ENCODE measurements around the gene ISLR.

- TF ChIP-seq, protein P1, sequence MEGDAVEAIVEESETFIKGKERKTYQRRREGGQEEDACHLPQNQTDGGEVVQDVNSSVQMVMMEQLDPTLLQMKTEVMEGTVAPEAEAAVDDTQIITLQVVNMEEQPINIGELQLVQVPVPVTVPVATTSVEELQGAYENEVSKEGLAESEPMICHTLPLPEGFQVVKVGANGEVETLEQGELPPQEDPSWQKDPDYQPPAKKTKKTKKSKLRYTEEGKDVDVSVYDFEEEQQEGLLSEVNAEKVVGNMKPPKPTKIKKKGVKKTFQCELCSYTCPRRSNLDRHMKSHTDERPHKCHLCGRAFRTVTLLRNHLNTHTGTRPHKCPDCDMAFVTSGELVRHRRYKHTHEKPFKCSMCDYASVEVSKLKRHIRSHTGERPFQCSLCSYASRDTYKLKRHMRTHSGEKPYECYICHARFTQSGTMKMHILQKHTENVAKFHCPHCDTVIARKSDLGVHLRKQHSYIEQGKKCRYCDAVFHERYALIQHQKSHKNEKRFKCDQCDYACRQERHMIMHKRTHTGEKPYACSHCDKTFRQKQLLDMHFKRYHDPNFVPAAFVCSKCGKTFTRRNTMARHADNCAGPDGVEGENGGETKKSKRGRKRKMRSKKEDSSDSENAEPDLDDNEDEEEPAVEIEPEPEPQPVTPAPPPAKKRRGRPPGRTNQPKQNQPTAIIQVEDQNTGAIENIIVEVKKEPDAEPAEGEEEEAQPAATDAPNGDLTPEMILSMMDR (conservative IDR thresholded peaks at IDR 0.05 in 1 of 2, IDR thresholded peaks at IDR 0.05 in 1 of 2; ENCODE audit: low read depth in 1 of 2, low read length in 2 of 2) = no peak
- no peak for TF ChIP-seq EZH2 (IDR thresholded peaks at IDR 0.05; ENCODE audit: low read length, missing control alignments)
Observed at GRCh38 chr15:74182131-74182530, 8.6 kb downstream of the ISLR start.

Data from fibroblast of lung (primary cell).